Right atrium auricular region (tissue), 2 donors: ENCODE data around the gene KRT86. TPM values are rescaled to one million over a fixed set of nuclear protein-coding genes. Genes with fewer than 3 reads are reported as not detected.

ENCODE experiments used
- DNase-seq: peaks from one replicate; pipeline ENCODE4 v3.0.0-alpha.2; 2019; ENCODE audit warnings: low spot score
- H3K27ac ChIP-seq, 2 donors: fragments of 200-600 bp; sonication (generic); 1 replicate in 1 of 2; 2 replicates in 1 of 2; pipeline ENCODE4 v1.5.1; 2016 to 2019
- H3K27me3 ChIP-seq, 2 donors: fragments of 200-600 bp; sonication (generic); one replicate each; pipeline versions ENCODE4 v1.5.1 to v1.6.0; 2017 to 2019
- H3K36me3 ChIP-seq: fragments of 200-600 bp; sonication (generic); one replicate; pipeline ENCODE4 v1.5.1; 2016
- H3K4me1 ChIP-seq, 2 donors: fragments of 200-600 bp; sonication (generic); one replicate each; pipeline versions ENCODE4 v1.5.1 to v1.6.0; 2017 to 2019
- H3K4me3 ChIP-seq, 2 donors: fragments of 200-600 bp; sonication (generic); 1 replicate in 1 of 2; 2 replicates in 1 of 2; pipeline ENCODE4 v1.5.1; 2017 to 2019; ENCODE audit warnings: mild to moderate bottlenecking in 1 of 2, moderate library complexity in 1 of 2
- H3K9me3 ChIP-seq, 2 donors: fragments of 200-600 bp; sonication (generic); one replicate each; pipeline ENCODE4 v1.5.1; 2019
- CTCF ChIP-seq, 2 donors: fragments of 200-600 bp; sonication (generic); IDR thresholded peaks; one replicate each; pipeline ENCODE4 v1.5.1; 2019; ENCODE audit warnings: antibody characterized with exemption in 2 of 2
- total RNA-seq, 2 donors: library from RNA; depleted of rRNA; stranded (reverse); fragments of >200 nt; gene quantifications; one replicate each; pipeline ENCODE4 v1.1.0, GENCODE V29; 2016

KRT86 gene
- total RNA-seq, 2 donors from 2014 or later, result not detected

- peak overlapping the region; percentile 26 to 47 for H3K4me3 ChIP-seq
- no peaks in the 10 kb centered on the region for H3K27me3 ChIP-seq
- TF ChIP-seq CTCF (IDR thresholded peaks at IDR 0.05), result peak in 1 of 2 donors; percentile 31
- no peaks in the 10 kb centered on the region for H3K9me3 ChIP-seq
- H3K4me1 ChIP-seq, result peaks cover 0 to 24% of the 10 kb centered on the region in 2 donors
- DNase-seq, result no peak
- H3K27ac ChIP-seq, result no peak overlapping the region
- H3K36me3 ChIP-seq, result no peaks in the 10 kb centered on the region
Measured at GRCh38 chr12:52307836-52308805, 33.7 kb downstream of the KRT86 start.

- Histone ChIP-seq H3K27ac (no peak overlapping the region), H3K9me3 (no peaks in the 10 kb centered on the region), H3K4me1 (peaks cover 0 to 24% of the 10 kb centered on the region in 2 donors), H3K4me3 (peak overlapping the region in 1 of 2 donors; percentile 47), H3K27me3 (no peaks in the 10 kb centered on the region), H3K36me3 (no peaks in the 10 kb centered on the region)
- TF ChIP-seq CTCF (IDR thresholded peaks at IDR 0.05), result no peak
- DNase-seq, result no peak
Measured at GRCh38 chr12:52308806-52309425, 34.5 kb downstream of the KRT86 start.

GRCh38 chr12:52310622-52311284, 36.3 kb downstream of the KRT86 start:
- H3K27me3 ChIP-seq, result no peaks in the 10 kb centered on the region
- peaks cover 0 to 24% of the 10 kb centered on the region in 2 donors for H3K4me1 ChIP-seq
- H3K36me3 ChIP-seq, result no peaks in the 10 kb centered on the region
- no peak for DNase-seq
- no peaks in the 10 kb centered on the region for H3K9me3 ChIP-seq
- H3K27ac ChIP-seq, result no peak overlapping the region
- no peak overlapping the region for H3K4me3 ChIP-seq
- TF ChIP-seq CTCF (IDR thresholded peaks at IDR 0.05), result no peak

GRCh38 chr12:52311285-52311648, 36.8 kb downstream of the KRT86 start:
- Histone ChIP-seq H3K4me1 (peaks cover 0 to 24% of the 10 kb centered on the region in 2 donors), H3K27ac (no peak overlapping the region), H3K27me3 (no peaks in the 10 kb centered on the region), H3K4me3 (no peak overlapping the region), H3K9me3 (no peaks in the 10 kb centered on the region), H3K36me3 (no peaks in the 10 kb centered on the region)
- TF ChIP-seq CTCF (IDR thresholded peaks at IDR 0.05), result no peak
- DNase-seq, result no peak

GRCh38 chr12:52312086-52312485, 37.6 kb downstream of the KRT86 start:
- Histone ChIP-seq H3K4me1 (peaks cover 0 to 24% of the 10 kb centered on the region in 2 donors), H3K27ac (no peak overlapping the region), H3K27me3 (no peaks in the 10 kb centered on the region), H3K9me3 (no peaks in the 10 kb centered on the region), H3K4me3 (no peak overlapping the region), H3K36me3 (no peaks in the 10 kb centered on the region)
- no peak for DNase-seq
- no peak for TF ChIP-seq CTCF (IDR thresholded peaks at IDR 0.05)
